AG04449 (cell line): ENCODE data around the gene MTMR1.

Experiments
- CTCF ChIA-PET: fragments of 350-600 bp; formaldehyde crosslinking; extraction: SDS; loops from one replicate; lab custom pipeline; 2021; ENCODE audit warnings: antibody characterized with exemption; lab: Yijun Ruan, JAX
- POLR2A ChIA-PET: fragments of 400-600, 350-600 bp; formaldehyde crosslinking; extraction: SDS; loops from one replicate; lab custom pipeline; 2020; ENCODE audit warnings: antibody characterized with exemption, inconsistent platforms; lab: Yijun Ruan, JAX
- DNase-seq: peaks from one replicate; pipeline ENCODE4 v3.0.0-alpha.2; 2010; ENCODE audit warnings: low read depth, low spot score
- H3K4me3 ChIP-seq: 2 replicates; pipeline ENCODE4 v1.5.1; 2011; ENCODE audit warnings: low read depth, mild to moderate bottlenecking, control low read depth, low read length
- TF ChIP-seq, protein P1 (sequence below): IDR thresholded peaks from one replicate; pipeline ENCODE4 v1.5.1; 2011; ENCODE audit warnings: mild to moderate bottlenecking, moderate library complexity, low read length, control low read depth, inconsistent platforms; ENCODE audit not compliant: insufficient read depth; ENCODE audit errors: missing control alignments

The MTMR1 gene

DNA sequence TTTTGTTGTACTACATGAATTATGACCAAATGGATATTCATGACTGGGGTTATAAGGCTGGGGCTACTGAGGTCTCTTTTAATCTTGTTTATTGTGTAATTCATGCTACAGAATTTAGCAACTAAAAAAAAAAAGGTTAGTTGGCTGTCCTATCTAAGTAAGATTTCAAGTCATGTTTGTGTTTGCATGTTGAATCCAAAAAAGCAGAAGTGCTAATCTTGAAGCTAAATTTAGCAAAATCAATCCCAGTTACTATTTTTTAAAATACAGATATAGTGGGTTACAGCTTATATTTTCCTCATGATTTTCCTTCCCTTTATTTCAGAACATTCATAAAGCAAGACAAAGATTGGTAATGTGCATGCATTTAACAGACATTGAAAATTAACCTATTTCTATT, 19.4 kb downstream of the MTMR1 start:
- TF ChIP-seq, protein P1, sequence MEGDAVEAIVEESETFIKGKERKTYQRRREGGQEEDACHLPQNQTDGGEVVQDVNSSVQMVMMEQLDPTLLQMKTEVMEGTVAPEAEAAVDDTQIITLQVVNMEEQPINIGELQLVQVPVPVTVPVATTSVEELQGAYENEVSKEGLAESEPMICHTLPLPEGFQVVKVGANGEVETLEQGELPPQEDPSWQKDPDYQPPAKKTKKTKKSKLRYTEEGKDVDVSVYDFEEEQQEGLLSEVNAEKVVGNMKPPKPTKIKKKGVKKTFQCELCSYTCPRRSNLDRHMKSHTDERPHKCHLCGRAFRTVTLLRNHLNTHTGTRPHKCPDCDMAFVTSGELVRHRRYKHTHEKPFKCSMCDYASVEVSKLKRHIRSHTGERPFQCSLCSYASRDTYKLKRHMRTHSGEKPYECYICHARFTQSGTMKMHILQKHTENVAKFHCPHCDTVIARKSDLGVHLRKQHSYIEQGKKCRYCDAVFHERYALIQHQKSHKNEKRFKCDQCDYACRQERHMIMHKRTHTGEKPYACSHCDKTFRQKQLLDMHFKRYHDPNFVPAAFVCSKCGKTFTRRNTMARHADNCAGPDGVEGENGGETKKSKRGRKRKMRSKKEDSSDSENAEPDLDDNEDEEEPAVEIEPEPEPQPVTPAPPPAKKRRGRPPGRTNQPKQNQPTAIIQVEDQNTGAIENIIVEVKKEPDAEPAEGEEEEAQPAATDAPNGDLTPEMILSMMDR = no peak
- no peak overlapping the region for H3K4me3 ChIP-seq
- ChIA-PET CTCF (interaction anchor here (1.1 kb wide), 1 partner anchor 169 kb away, joined by 3 read pairs; no protein-coding TSS in a partner anchor), POLR2A (no interaction called here)
- no peak for DNase-seq

GRCh38 chrX:150715184-150715583, 22.0 kb downstream of the MTMR1 start:
- TF ChIP-seq, protein P1 = no peak
- ChIA-PET POLR2A (no interaction called here), CTCF (interaction anchor here (0.7 to 1.9 kb wide), 13 partner anchors 11 to 765 kb away, joined by 3 to 10 read pairs (median 4); no protein-coding TSS in a partner anchor)
- DNase-seq = no peak
- H3K4me3 ChIP-seq = no peak overlapping the region

DNA sequence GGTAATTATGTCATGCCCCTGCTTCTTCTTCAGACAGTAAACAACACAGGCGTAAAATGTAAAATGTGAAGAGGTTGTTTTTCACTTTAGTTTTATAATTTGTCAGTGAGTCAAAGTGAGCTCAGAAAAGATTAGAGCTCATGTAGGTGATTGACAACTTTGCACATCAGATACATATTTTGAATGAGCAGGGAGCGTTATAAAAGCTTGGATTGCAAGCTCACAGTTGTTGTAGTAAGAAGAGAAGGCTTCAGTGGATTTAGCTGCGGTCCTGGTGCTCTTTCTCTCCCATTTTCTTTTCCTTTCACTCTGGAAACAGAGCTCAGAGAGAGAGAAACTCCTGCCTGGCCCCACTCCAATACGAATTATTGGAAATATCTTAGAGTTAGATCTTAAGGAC, 26.4 kb downstream of the MTMR1 start:
- ChIA-PET POLR2A (interaction anchor here (1.4 kb wide), 1 partner anchor 10 kb away, joined by 4 read pairs; no protein-coding TSS in a partner anchor), CTCF (interaction anchor here (1.4 to 2.4 kb wide), 2 partner anchors 11 to 17 kb away, joined by 4 to 9 read pairs; no protein-coding TSS in a partner anchor)
- H3K4me3 ChIP-seq = no peak overlapping the region
- no peak for DNase-seq
- TF ChIP-seq, protein P1 = no peak

GRCh38 chrX:150729956-150730355, 36.8 kb downstream of the MTMR1 start:
- TF ChIP-seq, protein P1 = no peak
- POLR2A ChIA-PET = interaction anchor here (1.8 kb wide), 1 partner anchor 10 kb away, joined by 4 read pairs; no protein-coding TSS in a partner anchor

DNA sequence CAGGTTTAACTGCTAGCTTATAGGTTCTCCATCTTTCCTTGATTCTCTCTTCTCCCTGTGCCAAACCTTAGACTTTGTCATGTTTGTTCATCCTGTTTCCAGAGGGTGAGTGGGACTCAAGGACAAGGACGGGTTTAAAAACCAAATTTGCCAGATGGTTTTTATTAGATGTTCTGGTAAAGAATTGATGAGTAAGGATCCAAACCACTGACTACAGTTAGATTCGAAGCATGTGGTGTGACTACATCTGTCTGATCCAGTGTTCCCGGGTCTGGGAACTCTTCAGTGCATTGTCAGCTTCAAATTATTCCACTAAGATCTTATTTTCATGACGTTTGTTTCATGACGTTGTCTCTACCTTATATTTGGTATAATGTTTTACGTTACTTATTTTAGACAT, 37.5 kb downstream of the MTMR1 start:
- ChIA-PET POLR2A (interaction anchor here (1.8 kb wide), 1 partner anchor 10 kb away, joined by 4 read pairs; no protein-coding TSS in a partner anchor), CTCF (interaction anchor here (1.2 to 1.4 kb wide), 5 partner anchors 11 to 352 kb away, joined by 3 to 6 read pairs (median 4); no protein-coding TSS in a partner anchor)
- no peak overlapping the region for H3K4me3 ChIP-seq
- TF ChIP-seq, protein P1 = no peak
- peak; percentile 21 for DNase-seq

More at GRCh38 chrX:150729956-150730355, 36.8 kb downstream of the MTMR1 start:
- CTCF ChIA-PET = interaction anchor here (1.2 to 1.3 kb wide), 2 partner anchors 10 to 13 kb away, joined by 3 to 4 read pairs; no protein-coding TSS in a partner anchor
- DNase-seq = no peak
- H3K4me3 ChIP-seq = no peak overlapping the region

DNA sequence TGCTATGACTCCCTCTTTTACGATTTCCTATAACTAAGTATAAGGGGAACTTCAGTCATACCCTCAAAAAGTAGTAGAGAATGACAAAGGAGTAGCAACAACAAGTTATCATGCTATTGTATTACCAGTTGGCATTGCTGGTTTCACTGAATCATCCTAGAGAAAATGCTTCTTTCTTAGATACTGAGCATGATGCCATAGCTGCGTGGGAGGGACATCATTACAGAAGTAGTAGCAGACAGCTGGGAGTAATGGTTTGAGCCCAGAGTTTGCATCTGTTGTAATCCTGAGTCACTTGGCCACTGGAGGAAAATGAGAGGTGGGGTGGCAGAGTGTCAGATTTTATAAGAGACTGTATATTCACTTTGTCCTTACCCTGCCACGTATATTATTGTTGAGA, 38.6 kb downstream of the MTMR1 start:
- ChIA-PET POLR2A (no interaction called here), CTCF (interaction anchor here (1.3 to 1.4 kb wide), 2 partner anchors 40 to 351 kb away, joined by 3 to 6 read pairs; no protein-coding TSS in a partner anchor)
- DNase-seq = peak; percentile 75
- H3K4me3 ChIP-seq = no peak overlapping the region
- TF ChIP-seq, protein P1 = no peak
